GM18907 (cell line): ENCODE results near the gene CC2D1B.
"Not testable (repeated sequence)": the region's sequence is repeated elsewhere in the genome, so short reads cannot be mapped to it uniquely, and the experiment has no call there.

Experiments
- ATAC-seq: cut with Tn5 transposase; IDR thresholded peaks from one replicate; pipeline ENCODE4 v1.9.1; 2021; ENCODE audit warnings: mild to moderate bottlenecking, moderate library complexity; ENCODE audit not compliant: unreplicated experiment

The CC2D1B gene, protein sequence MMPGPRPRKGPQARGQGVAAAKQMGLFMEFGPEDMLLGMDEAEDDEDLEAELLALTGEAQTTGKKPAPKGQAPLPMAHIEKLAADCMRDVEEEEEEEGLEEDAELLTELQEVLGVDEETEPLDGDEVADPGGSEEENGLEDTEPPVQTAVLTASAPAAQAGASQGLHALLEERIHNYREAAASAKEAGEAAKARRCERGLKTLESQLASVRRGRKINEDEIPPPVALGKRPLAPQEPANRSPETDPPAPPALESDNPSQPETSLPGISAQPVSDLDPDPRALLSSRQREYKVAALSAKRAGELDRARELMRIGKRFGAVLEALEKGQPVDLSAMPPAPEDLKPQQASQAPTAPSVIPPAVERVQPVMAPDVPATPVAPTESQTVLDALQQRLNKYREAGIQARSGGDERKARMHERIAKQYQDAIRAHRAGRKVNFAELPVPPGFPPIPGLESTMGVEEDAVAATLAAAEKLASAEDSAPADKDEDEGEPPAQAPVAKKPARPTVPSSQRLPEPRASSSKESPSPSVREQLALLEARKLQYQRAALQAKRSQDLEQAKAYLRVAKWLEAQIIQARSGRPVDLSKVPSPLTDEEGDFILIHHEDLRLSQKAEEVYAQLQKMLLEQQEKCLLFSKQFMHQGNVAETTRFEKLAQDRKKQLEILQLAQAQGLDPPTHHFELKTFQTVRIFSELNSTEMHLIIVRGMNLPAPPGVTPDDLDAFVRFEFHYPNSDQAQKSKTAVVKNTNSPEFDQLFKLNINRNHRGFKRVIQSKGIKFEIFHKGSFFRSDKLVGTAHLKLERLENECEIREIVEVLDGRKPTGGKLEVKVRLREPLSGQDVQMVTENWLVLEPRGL

DNA sequence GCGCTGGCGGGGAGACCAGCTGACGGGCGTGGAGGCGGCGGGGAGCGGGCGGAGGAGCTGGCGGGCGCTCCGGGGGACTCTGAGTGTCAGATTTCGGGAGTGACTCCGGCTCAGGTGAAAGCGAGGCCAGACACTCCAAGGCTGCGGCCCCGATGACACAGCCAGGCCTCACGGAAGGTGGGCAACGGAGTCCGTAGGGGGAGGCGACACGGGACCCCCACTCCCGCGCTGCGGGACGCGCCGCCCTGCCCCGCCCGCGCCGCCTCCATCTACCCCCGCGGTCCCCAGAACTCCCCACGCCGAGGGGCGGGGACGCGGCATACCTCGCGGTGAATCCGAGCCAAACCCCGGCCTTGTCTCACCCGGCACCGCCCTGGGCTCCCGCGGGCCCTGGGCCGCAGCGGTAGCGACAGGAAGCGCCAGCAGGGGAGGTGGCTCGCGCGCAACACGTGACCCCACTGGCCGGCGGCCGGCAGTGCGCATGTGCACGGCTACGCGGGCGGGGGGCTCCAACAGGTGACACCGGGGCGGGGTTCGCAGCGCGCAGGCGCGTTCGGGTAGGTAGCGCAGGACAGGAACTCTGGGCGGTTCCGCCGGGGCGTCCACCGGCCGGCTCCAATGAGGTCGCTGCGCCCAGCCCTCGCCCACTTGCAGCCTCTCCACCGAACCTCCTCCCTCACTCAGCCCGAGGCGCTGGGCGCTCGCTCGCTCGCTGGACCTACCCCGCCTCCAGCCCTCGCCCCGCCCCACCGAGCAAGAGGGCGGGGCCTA is at the start of gene CC2D1B:
Gene CC2D1B, minus strand, starts transcription at position 460 of the 771 bp plus-strand sequence. CDS start 1,585 bp downstream, outside the sequence.
- peak; percentile 90 for ATAC-seq

DNA sequence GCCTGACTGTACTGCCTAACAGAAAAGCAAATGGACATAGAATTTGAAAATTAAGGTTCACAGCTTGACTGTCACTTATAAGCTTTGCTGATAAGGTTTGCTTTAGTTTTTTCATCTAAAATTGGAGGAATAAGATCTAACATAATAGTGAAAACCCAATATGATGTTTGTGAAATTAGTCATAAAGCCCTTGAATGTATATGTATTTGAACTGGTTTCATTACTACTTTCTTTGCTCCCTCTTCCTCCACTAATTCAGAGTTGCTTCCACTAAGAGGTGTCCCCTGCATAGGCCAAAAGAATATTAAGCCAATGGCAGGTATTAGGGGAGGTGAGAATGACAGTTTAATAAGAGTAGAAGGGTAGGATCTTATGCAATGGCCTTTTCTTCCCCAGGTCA is 48.9 kb upstream of the CC2D1B start:
- ATAC-seq: no peak

DNA sequence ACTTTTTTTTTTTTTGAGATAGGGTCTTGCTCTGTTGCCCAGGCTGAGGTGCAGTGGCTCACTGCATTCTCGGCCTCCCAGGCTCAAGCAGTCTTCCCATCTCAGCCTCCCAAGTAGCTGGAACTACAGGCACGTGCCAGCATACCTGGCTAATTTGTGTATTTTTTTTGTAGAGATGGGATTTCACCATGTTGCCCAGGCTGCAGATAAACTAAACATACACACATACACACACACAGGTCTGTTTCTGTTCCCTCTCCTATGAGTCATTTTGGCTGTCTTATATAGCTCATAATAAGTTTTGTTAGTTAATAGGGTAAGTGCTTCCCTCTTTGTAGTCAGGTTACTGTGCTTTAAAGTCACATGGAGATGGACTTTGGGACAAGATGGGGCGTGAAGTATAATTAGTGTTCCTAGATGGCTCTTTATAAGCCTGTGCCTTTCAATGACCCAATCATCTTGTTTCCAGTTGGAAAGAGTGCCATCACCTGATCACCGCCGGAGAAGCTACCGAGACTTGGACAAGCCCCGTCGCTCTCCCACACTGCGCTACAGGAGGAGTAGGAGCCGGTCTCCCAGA is 47.5 kb upstream of the CC2D1B start:
- ATAC-seq: no peak

DNA sequence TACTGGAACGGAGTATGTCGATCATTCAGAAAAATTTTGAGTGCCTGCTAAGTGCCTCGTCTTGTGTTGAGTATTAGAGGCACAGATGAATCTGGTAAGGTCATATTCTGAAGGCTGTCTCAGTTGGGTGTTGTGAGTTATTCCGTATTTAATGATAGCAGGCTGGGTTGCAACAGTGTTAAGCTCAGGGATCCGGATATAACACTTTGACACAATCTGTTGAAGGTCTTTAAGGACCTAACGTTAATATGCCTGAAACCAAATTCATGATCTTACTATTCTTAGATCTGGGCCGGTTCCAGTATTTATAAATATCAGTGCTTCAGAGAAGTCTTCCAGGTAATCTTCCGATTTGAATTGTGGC is 39.0 kb upstream of the CC2D1B start:
- ATAC-seq: no peak

DNA sequence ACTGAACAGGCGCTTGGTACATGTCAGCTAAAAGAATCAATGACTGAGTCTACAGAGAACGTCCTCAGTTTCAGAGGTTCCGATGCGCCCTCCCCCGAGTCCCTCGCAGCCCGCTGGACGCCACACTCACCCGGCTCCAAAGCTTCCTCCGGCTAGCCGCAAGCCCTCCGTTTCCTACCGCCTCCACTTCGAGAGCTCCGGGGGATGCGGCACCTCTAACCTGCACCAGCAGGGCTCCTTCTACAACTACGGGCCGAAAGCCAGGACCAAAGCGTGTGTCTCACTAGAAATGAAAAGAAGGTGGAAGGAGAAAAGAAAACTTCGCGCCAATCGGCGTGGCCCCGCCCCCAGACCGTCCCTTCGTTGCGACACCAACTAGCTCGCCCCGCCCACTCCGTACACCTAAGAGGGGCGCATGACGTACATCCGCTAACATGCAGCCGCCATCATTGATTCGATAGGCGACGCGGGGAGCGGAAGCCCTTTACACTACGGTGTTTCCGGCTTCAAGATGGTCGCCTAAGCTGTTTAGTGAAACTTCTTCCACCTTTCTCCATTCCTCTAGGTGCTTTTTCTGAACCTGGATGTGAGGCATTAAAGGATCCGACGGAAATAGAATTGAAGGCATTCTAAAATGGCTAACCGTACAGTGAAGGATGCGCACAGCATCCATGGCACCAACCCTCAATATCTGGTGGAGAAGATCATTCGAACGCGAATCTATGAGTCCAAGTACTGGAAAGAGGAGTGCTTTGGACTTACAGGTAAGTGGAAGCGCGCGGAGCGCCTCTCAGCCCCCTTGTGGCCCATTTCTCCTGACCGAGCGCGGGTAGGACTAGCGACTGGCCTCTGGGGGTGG is 38.3 kb upstream of the CC2D1B start, which contains the start of the genes ORC1 and PRPF38A:
Gene ORC1, minus strand, starts transcription at position 308 of the 859 bp plus-strand sequence. CDS start 2,200 bp downstream, outside the sequence.
Gene PRPF38A, plus strand, starts transcription at position 487 of the 859 bp plus-strand sequence. Its CDS starts 148 bp downstream, at position 635.
- ATAC-seq: peak; percentile 91

DNA sequence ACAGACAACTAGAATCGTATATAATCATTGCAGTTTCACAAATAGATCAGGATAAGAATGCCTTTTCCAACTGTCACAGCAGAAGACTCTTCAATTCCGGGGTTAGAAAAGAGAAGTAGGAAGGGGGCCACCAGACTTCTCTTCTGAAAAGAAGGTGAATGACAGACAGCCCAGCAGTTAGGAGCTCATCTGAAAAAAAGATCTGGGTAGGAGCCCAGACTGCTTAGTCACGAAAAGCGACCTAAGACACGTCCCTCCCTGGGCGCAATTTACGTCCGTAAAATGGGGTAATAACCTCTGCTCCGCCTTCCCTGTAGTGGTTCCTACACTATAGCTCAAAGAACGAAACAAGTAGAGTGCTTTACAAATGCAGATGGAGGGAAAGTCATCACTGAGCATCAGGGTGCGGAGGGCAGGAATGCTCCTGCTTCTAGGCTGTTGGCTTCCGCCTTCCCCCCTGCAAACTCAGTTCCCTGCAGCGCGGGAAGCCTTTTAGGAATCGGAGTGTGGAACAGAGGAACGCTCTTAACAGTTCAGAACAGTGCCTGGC is 37.6 kb upstream of the CC2D1B start:
- ATAC-seq: peak; percentile 44

DNA sequence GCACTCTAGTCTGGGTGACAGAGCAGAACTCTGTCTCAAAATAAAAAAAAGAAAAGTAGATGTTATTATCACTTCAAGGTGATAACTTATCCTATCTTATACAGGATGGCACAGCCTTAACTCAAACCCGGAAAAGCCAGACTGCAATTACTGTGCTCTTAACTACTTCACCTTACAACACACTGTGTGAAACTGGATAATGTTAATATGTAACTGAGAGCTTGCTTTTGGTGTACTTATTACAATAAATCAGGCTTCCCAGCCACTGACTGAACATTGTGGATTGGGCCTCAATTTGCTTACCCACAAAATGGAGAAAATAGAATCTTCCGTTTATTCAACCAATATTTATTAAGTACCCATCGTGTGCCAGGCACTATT is 36.8 kb upstream of the CC2D1B start:
- no peak for ATAC-seq

DNA sequence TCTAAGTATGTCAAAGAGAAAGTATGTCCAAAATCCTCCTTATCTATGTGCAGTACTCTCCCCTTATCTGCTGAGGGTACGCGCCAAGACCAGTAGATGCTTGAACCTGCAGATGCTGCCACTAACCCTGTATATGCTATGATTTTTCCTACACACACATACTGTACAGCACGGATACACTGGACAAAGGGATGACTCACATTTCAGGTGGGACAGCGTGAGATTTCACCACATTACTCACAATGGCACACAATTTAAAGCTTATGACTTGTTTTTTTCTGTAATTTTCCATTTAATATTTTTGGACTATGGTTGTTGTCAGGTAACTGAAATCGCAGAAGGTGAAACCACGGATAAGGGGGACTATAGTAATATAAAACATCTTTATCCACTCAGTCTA is 34.1 kb upstream of the CC2D1B start:
- ATAC-seq: no peak

DNA sequence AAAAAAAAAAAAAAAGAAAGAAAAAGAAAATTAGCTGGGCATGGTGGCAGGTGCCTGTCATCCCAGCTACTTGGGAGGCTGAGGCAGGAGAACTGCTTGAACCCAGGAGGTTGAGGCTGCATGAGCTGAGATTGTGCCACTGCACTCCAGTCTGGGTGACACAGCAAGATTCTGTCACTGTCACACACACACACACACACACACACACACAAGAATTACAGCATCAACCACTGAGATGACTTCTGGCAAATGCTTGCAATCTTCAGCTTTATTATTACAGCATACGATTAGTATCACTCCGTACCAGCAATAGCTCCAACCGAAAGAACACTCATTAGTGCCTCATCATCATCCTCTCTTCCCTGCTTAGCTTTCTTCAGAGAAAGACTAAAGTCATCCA is 33.6 kb upstream of the CC2D1B start:
- no peak for ATAC-seq

DNA sequence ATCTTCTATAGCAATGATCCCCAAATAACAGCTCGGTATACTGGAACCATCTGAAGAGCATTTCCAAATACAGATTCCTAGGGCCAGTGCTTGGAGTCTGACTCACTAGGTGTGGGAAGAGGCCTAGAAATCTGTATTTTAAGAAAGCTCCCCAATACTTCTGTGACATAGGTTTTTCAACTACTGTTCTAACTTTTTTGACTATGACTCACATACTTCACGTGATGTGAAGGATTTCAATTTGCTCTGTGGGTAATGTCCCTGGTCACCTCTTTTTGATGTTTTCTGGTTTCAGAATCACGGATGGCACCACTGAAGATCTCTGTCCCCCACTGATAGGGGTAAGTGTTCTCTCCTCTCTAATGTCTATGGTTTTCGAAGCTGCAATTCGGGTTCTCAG is 27.2 kb upstream of the CC2D1B start:
- ATAC-seq: no peak

DNA sequence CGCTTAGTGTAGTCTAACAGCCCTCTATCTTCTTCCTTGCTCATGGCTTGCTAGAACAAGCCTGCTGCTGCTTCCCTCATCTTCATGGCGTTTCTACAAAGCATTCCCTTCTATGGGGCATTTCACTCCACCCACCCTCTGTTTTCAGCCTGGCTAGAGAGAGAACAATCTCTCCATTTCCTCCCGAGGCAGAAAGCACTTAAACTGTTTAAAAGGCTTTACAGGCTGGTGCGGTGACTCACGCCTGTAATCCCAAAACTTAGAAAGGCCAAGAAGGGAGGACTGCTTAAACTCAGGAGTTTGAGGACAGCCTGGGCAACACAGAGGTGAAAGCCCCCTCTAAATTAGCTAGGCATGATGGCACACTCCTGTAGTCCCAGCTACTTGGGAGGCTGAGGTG is 20.5 kb upstream of the CC2D1B start:
- ATAC-seq: no peak

DNA sequence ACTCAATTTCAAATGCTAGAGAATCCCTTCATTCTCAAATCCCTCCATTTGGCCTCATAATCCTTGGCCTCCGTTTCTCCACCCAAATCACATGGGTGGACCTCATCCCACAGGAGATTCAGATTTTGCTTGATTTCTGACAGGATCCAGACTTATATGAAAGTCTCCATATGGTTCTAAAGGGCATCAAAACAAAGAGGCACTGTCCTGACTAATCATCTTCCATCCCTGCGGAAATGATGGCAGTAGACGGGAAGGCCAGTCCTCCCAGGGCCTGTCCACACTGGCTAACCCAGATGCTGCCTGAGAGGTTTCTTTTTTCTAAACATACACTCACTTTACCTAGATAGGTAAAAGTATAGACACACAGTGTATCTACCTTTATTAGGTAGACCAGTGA is 19.4 kb upstream of the CC2D1B start:
- no peak for ATAC-seq

DNA sequence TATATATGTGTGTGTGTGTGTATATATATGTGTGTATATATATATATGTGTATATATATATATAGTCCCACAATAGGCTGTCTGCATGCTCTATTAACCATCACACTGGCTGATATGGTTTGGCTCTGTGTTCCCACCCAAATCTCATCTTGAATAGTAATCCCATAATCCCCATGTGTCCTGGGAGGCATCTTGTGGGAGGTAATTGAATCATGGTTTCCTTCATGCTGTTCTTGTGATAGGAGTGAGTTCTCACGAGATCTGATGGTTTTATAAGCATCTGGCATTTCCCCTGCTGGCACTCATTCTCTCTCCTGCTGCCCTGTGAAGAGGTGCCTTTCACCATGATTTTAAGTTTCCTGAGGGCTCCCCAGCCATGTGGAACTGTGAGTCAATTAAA is 3.8 kb upstream of the CC2D1B start:
- not testable (repeated sequence) for ATAC-seq

DNA sequence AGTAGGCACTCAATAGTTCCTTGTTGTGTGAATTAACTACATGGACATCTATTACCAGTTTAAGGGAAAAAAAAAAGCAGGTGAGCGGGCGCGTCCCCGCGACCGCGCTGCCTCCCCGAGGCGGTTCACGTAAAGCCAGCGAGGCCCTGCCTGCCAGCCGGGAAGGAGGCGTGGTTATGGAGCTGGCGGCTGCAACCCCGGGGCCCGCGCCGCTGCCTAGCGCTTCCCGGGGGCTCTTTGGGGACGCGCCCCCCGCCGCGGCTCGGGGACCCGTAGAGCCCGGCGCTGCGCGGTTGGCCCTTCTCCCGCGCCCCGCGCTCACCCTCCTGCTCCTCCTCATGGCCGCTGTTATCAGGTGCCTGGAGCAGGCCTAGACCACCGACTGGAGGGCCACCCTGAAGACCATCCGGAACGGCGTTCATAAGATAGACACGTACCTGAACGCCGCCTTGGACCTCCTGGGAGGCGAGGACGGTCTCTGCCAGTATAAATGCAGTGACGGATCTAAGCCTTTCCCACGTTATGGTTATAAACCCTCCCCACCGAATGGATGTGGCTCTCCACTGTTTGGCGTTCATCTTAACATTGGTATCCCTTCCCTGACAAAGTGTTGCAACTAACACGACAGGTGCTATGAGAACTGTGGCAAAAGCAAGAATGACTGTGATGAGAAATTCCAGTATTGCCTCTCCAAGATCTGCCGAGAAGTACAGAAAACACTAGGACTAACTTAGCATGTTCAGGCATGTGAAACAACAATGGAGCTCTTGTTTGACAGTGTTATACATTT is 2.6 kb upstream of the CC2D1B start:
- no peak for ATAC-seq

DNA sequence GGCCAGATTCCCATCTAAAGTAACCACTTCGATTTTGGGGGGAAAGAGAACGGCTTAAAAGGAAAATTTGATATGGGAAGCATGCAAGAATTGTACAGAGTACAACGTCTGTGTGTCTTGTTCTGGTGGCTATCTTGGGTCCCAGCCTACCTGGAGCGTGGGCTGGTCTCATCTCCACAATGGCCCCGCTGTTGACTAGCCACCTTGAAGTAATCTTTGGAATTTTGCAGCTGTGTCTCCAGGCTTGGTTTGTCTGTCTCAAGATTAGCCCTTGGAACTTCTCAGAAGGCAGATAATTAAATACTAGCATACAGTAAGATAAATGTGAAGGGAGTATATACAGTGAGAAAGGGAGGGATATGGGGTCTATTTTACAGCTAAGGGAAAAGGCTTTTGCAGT is 1.3 kb upstream of the CC2D1B start:
- ATAC-seq: no peak

DNA sequence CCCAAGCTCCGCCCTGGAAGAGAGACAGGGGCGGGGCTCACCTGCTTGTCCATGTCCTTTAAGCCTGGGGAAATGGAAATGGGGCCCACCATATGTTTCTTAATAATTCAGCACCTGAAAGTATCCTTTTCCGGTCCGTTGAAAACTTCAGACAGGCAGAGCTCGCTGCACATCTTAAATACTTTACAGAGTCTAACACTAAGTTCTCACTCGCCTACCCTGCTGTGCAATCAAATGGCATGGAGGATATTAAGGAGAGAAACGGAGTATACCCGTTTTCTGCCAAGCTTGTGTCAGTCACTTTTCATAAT is 467 bp upstream of the CC2D1B start:
- ATAC-seq: no peak

DNA sequence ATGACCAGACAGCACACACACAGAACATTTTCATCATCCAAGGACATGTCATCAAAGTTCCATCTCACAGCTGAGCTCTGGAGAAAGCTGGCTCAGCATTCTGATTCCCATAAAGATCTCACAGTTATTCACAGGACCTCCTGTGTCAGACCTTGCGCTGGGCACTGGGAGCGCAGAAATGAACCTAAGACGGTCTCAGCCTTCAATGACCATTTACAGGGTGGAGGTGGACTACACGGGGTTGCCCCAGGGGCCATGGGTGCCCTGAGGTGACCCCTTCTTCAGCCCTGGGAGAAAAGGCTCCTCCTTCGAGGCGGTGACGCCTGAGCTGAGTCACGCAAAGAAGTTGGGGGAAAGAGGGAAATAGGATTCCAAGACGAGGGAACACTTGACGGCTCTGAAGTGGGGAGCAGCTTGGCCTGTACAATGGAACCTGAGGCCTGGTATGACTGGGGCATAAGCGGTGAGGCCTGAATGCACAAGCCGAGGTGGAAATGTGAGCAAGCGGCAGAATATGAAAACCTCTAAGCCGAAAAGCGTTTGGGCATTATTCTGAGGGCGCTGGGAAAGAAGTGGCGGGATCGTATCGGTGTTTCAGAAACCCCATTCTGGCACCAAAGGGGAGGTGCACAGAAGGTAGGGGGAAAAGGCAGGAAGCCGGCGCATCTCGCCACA is 797 bp downstream of the CC2D1B start:
- peak; percentile 38 for ATAC-seq

DNA sequence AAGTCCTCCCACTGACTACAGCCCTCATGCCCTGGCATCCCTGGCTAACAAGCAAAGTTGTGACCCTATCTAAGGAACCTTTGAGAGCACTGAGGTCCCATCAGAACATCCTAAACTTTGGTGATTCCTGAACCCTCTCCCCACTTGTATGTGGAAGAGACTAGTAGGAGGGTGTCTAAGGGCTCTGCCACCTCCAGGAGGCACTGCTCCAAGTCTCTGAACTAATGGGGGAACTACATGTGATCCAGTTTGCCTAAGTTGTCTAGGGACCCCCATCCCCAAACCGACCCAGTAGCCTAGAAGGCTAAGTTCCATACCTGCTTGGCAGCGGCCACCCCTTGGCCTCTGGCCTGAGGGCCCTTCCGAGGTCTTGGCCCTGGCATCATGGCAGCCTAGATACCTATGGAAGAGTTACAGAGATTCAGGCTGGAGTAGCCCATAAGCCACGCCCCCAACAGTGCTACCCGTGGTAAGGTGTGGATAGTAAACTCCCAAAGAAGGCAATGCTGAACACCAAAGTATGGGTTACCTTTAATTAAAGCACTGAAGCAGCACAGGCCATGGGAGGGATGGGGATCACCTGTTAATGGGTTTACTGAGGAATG is 1.7 kb downstream of the CC2D1B start:
- ATAC-seq: no peak
